UCSD-AML1 (cell line): ENCODE measurements around the gene PRCC.

Experiments used
- DNase-seq: peaks from one replicate; lab custom pipeline; 2025; ENCODE audit not compliant: unreplicated experiment; lab: John Stamatoyannopoulos, UW

Gene PRCC

DNA sequence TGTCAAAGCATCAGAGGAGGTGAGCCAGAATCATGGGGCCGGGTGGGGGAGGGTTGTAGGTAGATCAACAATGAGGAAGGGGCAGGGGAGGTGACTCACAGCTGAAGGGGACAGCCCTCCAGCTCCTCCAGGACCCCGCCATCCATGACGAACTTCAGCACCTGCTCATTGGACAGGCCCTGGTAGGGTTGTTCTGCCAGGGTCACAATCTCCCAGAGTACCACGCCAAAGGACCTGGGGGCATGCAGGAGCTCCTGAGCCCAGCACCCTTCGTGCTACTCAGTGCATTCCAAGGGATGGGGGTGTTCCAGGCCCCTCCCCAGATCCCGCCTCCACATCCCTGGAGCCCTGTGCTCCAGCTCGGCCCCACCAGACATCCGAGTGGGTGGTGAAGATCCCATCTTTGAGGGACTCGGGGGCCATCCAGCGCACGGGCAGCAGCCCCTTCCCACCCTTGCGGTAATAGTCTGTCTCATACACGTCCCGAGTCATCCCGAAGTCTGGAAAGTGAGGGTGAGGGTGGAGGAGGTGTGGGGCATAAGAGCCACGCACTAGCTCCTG lies 74.0 kb downstream of the PRCC start:
- no peak for DNase-seq

DNA sequence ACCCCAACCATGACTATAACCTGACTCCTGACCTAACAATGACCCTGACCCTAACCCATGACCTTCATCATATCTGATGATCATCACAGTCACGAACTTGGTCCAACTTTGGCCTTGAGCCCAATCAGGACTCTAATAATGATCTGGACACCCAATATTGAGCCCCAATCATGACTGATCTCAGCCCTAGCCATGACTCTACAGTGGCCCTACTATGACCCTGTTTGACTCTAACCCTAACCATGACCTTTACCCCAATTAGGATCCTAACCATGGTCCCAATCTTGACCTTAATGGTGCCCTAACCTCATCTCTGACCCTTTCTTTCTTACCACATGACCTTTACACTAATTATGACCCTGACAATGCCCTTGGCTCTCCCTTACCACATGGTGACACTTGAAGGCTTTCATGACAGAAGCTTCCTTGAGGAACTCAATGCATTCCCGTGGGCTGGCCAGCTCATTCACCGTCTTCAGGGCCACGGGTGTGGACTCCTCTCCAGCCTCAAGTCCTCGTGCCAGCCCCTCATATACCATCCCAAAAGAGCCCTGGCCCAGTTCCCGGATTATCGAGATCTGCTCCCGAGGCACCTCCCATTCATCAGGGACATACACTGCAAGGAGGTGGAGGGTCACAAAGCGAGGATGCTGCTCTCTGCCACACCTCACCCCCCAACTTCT lies 75.4 kb downstream of the PRCC start:
- no peak for DNase-seq

DNA sequence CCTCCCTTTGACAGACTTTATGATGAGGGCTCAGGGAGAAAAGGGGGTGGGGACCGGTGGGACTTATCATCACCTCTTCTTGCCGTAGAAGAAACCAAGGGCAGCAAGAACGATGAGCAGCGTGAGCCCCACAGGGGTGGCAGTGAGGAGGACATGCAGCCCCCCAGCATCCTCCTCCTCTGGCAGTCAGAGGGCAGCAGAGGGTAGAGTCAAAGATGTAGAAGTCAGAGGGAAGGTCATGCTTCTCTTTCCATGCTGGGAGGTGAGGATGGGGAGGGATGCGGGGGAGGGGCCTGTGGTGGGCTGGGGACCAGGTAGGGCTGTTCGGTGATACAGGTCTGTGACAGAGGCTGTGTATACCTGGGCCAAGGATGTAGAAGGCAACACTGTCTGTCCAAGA lies 76.8 kb downstream of the PRCC start:
- no peak for DNase-seq

- DNase-seq, result no peak
Observed at GRCh38 chr1:156844638-156845037, 77.3 kb downstream of the PRCC start.

- DNase-seq, result no peak
Observed at GRCh38 chr1:156845055-156845952, 78.0 kb downstream of the PRCC start.

DNA sequence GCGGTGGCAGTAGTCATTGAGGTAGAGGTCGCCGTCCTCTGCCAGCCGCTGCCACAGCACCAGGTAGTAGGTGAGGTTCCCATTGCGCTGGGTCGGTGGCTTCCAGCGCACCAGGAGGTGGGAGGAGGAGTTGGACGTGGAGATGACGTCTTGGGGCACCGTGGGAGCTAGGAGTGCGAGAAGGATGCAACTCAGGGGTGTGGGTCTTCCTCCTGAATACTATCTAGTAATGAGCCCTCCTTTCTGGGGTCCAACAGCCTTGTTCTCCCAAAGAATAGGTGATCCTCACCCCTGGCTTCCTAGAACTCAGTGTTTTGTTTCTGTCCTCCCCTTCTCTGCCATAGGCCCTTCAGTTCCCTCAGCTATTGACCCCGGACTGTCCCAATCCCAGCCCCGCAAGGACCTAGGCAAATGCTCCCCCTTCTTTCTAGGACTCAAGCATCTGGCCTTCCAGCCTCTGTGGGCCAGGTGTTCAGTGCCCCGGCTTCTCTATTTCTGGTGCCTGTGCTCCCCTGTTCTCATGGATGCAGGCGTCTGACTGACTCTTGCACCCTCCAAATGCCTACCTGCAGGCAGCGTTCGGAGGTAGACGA lies 78.7 kb downstream of the PRCC start:
- no peak for DNase-seq

- DNase-seq, result no peak
Observed at GRCh38 chr1:156846643-156847042, 79.3 kb downstream of the PRCC start.

DNA sequence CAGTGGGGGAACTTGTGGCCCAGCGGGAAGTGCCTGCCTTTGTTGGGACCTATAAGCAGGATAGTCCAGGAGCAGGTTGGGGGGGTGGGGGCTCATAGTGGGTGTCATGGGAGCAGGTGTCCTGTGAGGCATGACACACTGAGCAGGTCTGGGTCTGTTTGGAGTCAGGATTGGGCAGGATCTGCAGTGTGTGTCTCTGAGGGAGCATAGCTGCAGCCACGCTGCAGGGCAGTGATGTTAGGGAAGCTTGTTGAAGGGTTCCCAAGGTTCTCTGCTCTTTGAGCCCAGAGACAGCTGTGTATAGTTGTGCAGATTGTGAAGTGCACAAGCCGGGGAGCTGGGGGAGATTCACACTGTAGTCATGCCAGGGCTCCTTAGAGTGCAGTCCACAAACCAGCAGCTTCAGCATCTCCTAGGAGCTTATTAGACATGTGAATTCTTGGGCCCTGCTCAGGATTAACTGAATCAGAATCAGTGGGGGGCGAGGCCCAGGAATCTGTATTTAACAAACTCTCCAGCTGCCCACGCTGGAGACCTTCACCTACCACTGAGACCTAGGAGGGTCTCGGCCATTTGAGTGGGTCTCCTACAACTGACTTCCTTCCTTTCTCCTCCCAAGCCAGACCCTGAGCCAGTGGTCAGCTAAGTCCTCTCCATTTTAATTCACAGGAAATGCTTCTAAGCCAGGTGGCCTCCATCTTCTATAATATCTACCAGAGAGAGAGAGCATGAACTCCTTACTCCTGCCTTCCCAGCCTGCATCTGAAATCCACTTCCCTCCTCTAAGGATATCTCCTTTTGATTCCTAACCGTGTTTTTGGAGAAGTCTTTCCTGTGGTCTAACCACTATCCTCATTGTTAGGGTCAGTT lies 80.5 kb downstream of the PRCC start:
- DNase-seq, result no peak

DNA sequence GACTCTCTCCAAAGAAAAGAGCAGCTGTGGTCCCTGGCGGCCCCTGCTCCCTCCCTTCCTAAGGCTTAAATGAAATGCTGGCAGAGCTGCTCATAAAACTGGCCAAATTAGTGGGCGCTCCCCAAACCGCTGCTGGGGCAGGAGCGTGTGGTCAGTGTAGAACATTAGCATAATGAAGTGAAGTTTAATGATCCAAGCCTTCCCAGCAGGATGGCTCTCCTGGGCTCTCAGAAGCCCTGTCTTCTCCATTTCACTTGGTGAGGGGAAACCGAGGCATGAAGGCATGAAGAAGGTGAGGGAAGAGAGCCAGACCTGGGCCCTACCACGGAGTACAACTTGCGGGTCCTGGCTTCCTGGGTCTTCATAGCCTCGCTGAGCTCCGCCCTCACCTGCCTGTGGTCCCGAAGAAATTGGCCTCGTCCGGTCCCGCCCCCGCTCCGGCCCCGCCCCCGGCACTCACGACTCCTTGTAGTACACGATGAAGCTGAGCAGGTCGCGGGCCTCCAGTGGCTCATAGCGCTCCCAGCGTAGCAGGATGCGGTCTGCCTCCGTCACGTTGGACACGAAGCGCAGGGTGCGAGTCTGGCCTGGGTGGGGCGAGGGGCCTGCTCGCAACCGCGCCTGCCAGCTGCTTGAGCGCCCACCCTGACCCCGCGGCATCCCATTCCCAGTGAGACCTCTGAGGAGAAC lies 81.3 kb downstream of the PRCC start:
- no peak for DNase-seq

- DNase-seq, result no peak
Observed at GRCh38 chr1:156849151-156849496, 81.8 kb downstream of the PRCC start.
